GM12891 (cell line): ENCODE results near the gene CCDC102B.
"Not testable (repeated sequence)": the region's sequence is repeated elsewhere in the genome, so short reads cannot be mapped to it uniquely, and the experiment has no call there.

Source experiments
- DNase-seq: peaks from one replicate; pipeline ENCODE4 v3.0.0; 2011; ENCODE audit warnings: low spot score; ENCODE audit not compliant: insufficient read length
- FAIRE-seq: peaks from 2 replicates; lab custom pipeline; 2011; peaks lifted over from hg19 to GRCh38; lab: Jason Lieb, UNC
- PAX5 ChIP-seq: IDR thresholded peaks from 2 replicates; pipeline ENCODE4 v1.6.1; 2011; ENCODE audit warnings: low read length, moderate library complexity, mild to moderate bottlenecking; ENCODE audit not compliant: insufficient read depth, severe bottlenecking
- POLR2A ChIP-seq: IDR thresholded peaks from 2 replicates; pipeline ENCODE4 v1.6.1; 2011; ENCODE audit warnings: low read depth, low read length, control low read depth
- POLR2AphosphoS5 ChIP-seq: IDR thresholded peaks from 2 replicates; pipeline ENCODE4 v1.6.1; 2011; ENCODE audit warnings: low read depth, low read length, control low read depth
- POU2F2 ChIP-seq: IDR thresholded peaks from 2 replicates; pipeline ENCODE4 v1.6.1; 2011; ENCODE audit warnings: low read depth, mild to moderate bottlenecking, control low read depth, low read length, moderate library complexity
- SPI1 ChIP-seq: IDR thresholded peaks from 2 replicates; pipeline ENCODE4 v1.6.1; 2011; ENCODE audit warnings: low read depth, low read length, control low read depth
- TAF1 ChIP-seq: IDR thresholded peaks from 2 replicates; pipeline ENCODE4 v1.6.1; 2011; ENCODE audit warnings: low read depth, low read length, control low read depth

Gene CCDC102B

GRCh38 chr18:68985172-68985820, 187.4 kb downstream of the CCDC102B start:
- no peak for FAIRE-seq
- no peak for TF ChIP-seq POLR2A
- no peak for TF ChIP-seq PAX5
- TF ChIP-seq POLR2AphosphoS5, result no peak
- TF ChIP-seq POU2F2, result no peak
- no peak for TF ChIP-seq TAF1
- TF ChIP-seq SPI1, result no peak
- DNase-seq, result no peak

- TF ChIP-seq TAF1 (no peak), PAX5 (no peak), POLR2A (no peak), SPI1 (no peak), POLR2AphosphoS5 (no peak), POU2F2 (no peak)
- DNase-seq (no peak), FAIRE-seq (no peak)
Observed at GRCh38 chr18:68991286-68991685, 193.4 kb downstream of the CCDC102B start.

DNA sequence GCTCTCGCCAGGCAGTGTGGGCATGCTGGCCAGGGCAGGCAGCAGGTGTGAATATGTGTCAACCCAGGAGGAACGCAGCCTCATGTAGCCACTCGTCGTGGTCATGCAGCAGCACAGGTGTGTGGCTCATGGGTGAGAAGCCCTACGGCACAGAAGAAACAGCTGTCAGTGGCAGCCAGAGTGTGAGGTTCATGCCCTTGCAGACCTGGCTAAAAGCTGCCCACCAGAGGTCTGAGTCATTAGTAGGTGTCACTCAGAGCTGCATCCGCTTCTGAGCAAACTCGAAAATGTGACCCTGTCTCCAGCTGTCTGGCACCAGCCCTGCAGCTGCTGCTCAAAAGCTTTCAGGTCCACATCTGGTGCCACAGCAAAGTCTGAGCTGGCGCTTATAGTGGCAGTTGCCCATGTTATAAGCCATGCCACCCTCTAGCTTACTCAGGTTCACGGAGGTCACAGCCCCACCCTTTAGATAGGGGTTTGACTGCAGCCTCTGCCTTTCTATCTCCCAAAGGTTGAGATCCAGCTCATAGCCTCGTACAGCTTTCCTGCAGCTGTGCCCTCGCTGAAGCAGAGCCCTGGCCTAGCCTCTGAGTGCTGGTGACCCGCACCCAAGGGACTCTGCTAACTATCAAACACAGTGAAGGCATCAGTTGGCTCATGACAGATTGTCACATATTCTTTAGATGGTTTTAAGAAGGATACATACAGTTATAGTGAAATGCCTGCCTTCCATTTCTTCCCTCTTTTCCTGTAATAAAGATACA, 195.0 kb downstream of the CCDC102B start:
- FAIRE-seq (no peak), DNase-seq (no peak)
- TF ChIP-seq POU2F2 (no peak), POLR2A (no peak), TAF1 (no peak), SPI1 (no peak), POLR2AphosphoS5 (no peak)

GRCh38 chr18:68995675-68996074, 197.8 kb downstream of the CCDC102B start:
- FAIRE-seq, result no peak
- no peak for DNase-seq
- TF ChIP-seq POLR2AphosphoS5, result no peak
- no peak for TF ChIP-seq POU2F2
- TF ChIP-seq SPI1, result no peak
- TF ChIP-seq POLR2A, result no peak
- TF ChIP-seq TAF1, result no peak
- no peak for TF ChIP-seq PAX5

GRCh38 chr18:68997845-68998244, 200.0 kb downstream of the CCDC102B start:
- TF ChIP-seq POLR2A (no peak), PAX5 (no peak), POU2F2 (no peak), POLR2AphosphoS5 (no peak), TAF1 (no peak), SPI1 (no peak)
- no peak for FAIRE-seq
- no peak for DNase-seq

- TF ChIP-seq SPI1, result no peak
- no peak for TF ChIP-seq POU2F2
- TF ChIP-seq POLR2AphosphoS5, result no peak
- no peak for TF ChIP-seq PAX5
- TF ChIP-seq POLR2A, result no peak
- TF ChIP-seq TAF1, result no peak
- DNase-seq (no peak), FAIRE-seq (no peak)
Observed at GRCh38 chr18:69000366-69000765, 202.5 kb downstream of the CCDC102B start.

DNA sequence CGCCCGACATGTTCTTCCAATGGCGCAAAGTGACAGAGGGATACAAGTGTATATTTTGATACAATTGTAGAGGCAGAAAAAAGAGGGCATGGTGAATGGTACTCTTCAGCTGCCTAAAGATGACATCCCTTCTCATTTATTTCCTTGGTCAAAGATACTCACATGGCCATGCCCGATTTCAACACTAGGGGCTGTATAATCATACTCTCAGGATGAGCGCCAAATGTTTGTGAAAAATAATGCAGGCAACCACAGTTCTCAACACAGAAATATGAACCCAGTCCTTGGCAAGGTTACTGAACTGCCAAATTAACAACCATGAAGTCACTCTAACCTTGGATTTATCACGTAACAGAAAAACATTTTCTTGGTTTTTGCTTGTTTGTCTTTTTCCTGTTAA, 204.4 kb downstream of the CCDC102B start:
- DNase-seq (no peak), FAIRE-seq (no peak)
- TF ChIP-seq POLR2A (no peak), TAF1 (no peak), POLR2AphosphoS5 (no peak), POU2F2 (no peak), SPI1 (no peak), PAX5 (no peak)

DNA sequence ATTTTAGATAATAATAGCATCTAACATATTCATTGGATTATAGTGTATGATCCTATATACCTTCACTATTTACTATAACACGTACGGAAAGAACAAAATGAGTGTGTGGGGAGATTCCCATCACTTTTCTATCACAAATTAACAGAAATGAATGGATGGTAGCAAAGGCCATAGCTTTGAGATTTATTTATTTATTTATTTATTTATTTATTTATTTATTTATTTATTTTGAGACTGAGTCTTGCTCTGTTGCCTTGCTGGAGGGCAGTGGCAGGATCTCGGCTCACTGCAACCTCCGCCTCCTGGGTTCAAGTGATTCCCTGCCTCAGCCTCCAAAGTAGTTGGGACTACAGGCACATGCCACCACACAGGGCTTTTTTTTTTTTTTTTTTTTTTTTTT, 208.3 kb downstream of the CCDC102B start:
- not testable (repeated sequence) for FAIRE-seq, DNase-seq

DNA sequence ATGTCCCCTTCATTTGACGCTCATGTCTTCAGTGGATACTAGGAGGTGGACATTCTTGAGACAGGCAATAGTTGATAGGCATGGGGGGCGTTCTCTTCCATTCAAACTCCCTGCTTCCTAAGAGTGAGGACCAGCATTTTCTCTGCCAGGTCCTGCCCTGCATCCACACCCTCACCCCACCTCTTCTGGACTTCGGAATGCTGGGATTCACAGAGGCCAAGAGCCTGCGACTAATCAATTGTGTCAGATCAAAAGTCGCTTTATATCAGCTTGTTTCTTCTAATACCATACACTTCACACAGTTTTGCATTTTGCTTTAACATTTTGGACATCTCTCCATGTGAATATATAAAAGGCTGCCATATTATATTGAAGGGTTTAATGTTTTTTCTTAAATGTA, 210.7 kb downstream of the CCDC102B start:
- no peak for TF ChIP-seq SPI1
- no peak for TF ChIP-seq PAX5
- no peak for TF ChIP-seq POLR2A
- TF ChIP-seq POLR2AphosphoS5, result no peak
- TF ChIP-seq TAF1, result no peak
- no peak for TF ChIP-seq POU2F2
- FAIRE-seq (no peak), DNase-seq (no peak)
